Calu3 (cell line): Measurements from ENCODE around the gene C17orf50. TPM values are rescaled to one million over a fixed set of nuclear protein-coding genes. Genes with fewer than 3 reads are reported as not detected.

Source experiments
- BruUV-seq: library from RNA; stranded (reverse); fragments of 400-500 nt; replicated peaks from 2 replicates; lab custom pipeline; 2021; lab: Mats Ljungman, UMichigan
- CTCF ChIA-PET: fragments of 300-600 bp; sonication (Branson Sonifier 250); formaldehyde crosslinking; loops from one replicate; lab custom pipeline; 2022; ENCODE audit warnings: antibody characterized with exemption; lab: Charles Lee
- DNase-seq: peaks from one replicate; pipeline ENCODE4 v3.0.0; 2022
- H3K27ac Mint-ChIP-seq: one replicate; pipeline ENCODE4 v1.8.0; 2022; ENCODE audit warnings: mixed read lengths; ENCODE audit not compliant: unreplicated experiment
- H3K27me3 Mint-ChIP-seq: one replicate; pipeline ENCODE4 v1.8.0; 2022; ENCODE audit warnings: mixed read lengths; ENCODE audit not compliant: unreplicated experiment
- H3K36me3 Mint-ChIP-seq: one replicate; pipeline ENCODE4 v1.8.0; 2022; ENCODE audit warnings: mild to moderate bottlenecking, moderate library complexity, mixed read lengths; ENCODE audit not compliant: insufficient read depth, unreplicated experiment
- H3K4me1 Mint-ChIP-seq: one replicate; pipeline ENCODE4 v1.8.0; 2022; ENCODE audit warnings: mild to moderate bottlenecking, low read depth, mixed read lengths; ENCODE audit not compliant: unreplicated experiment
- H3K4me3 Mint-ChIP-seq: one replicate; pipeline ENCODE4 v1.8.0; 2022; ENCODE audit warnings: mild to moderate bottlenecking, low read depth, moderate library complexity, mixed read lengths; ENCODE audit not compliant: unreplicated experiment
- H3K9me3 Mint-ChIP-seq: one replicate; pipeline ENCODE4 v1.8.0; 2022; ENCODE audit warnings: low read depth, mixed read lengths; ENCODE audit not compliant: unreplicated experiment
- intact Hi-C: fragments of 100-400 bp; cut with micrococcal nuclease; formaldehyde crosslinking; loops from one replicate; pipeline ENCODE4 v1.10.0; 2022; ENCODE audit not compliant: unreplicated experiment
- total RNA-seq: library from RNA; stranded (reverse); gene quantifications from 2 replicates; pipeline ENCODE4 v1.2.3, GENCODE V29; 2022
- TF ChIP-seq, protein P1 (sequence below): fragments of 200-600 bp; IDR thresholded peaks from one replicate; pipeline ENCODE4 v1.8.0; 2022; ENCODE audit warnings: antibody characterized with exemption; ENCODE audit not compliant: unreplicated experiment

C17orf50 gene
- total RNA-seq, 1 experiment from 2014 or later: not detected

DNA sequence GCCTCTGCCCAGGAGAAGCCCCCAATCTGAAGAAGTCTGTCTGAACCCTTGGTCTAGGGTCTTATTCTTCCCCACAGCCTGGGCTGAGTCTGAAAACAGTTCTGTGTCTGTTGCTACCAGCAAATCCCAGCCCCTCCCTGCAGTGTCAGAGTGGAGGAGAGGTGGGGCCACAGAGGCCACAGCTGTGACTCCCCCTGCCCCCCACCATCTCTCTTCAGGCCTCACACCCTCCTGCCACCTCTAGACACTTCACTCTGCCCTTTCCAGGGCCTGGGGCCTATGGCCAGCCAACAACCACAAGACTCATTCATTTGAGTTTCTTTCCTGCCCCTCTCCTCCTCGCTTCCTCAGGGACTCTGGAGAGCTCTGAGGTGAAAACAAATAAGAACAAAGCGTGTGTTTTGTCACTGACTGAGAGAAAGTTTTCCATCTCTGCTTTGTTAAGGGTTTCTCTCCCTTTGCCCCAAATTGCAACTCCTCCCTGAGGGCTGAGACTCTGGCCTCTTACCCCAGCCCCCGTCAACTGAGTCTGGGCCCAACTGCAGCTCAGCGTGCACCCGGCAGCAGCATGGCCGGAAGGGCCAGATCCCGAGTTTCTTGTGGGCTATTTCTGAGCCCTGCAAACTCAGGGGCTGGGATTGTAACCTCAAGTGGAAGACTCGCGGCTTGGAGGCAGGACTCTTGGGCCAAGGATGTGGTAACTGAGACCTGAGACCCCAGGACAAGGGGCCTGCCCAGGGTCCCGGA is 13.2 kb downstream of the C17orf50 start:
- CTCF ChIA-PET: no interaction called here
- no TSS peak for BruUV-seq
- TF ChIP-seq, protein P1, sequence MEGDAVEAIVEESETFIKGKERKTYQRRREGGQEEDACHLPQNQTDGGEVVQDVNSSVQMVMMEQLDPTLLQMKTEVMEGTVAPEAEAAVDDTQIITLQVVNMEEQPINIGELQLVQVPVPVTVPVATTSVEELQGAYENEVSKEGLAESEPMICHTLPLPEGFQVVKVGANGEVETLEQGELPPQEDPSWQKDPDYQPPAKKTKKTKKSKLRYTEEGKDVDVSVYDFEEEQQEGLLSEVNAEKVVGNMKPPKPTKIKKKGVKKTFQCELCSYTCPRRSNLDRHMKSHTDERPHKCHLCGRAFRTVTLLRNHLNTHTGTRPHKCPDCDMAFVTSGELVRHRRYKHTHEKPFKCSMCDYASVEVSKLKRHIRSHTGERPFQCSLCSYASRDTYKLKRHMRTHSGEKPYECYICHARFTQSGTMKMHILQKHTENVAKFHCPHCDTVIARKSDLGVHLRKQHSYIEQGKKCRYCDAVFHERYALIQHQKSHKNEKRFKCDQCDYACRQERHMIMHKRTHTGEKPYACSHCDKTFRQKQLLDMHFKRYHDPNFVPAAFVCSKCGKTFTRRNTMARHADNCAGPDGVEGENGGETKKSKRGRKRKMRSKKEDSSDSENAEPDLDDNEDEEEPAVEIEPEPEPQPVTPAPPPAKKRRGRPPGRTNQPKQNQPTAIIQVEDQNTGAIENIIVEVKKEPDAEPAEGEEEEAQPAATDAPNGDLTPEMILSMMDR: no peak
- Mint-ChIP-seq H3K27me3 (peaks cover 48% of the 10 kb centered on the region), H3K9me3 (no peaks in the 10 kb centered on the region), H3K4me3 (no peak overlapping the region), H3K36me3 (no peaks in the 10 kb centered on the region), H3K4me1 (no peaks in the 10 kb centered on the region), H3K27ac (no peak overlapping the region)
- no peak for DNase-seq
- intact Hi-C loops: no loop called here

DNA sequence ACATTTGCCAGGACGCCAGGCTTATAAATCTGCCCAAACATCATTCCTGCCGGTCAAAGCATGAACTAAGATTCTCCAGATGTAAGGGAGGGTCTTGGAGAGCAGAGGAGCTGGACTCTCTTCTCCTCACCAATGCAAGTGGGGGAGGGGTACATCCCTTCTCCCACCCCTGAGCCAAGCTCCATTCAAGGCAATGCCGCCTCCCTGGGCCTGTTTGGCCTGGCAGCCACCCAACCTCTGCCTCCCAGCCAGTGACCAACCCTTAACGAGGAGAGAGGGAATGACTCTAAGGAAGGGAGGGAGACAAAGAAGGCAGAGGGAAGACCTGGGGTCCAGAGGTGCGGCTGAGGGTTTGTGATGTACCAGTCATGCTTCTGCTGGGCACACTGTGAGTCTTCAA is 13.8 kb downstream of the C17orf50 start:
- Mint-ChIP-seq H3K9me3 (no peaks in the 10 kb centered on the region), H3K4me3 (no peak overlapping the region), H3K27me3 (peaks cover 41% of the 10 kb centered on the region), H3K4me1 (no peaks in the 10 kb centered on the region), H3K36me3 (no peaks in the 10 kb centered on the region), H3K27ac (no peak overlapping the region)
- TF ChIP-seq, protein P1: no peak
- BruUV-seq: no TSS peak
- CTCF ChIA-PET: no interaction called here
- intact Hi-C loops: no loop called here
- DNase-seq: no peak

DNA sequence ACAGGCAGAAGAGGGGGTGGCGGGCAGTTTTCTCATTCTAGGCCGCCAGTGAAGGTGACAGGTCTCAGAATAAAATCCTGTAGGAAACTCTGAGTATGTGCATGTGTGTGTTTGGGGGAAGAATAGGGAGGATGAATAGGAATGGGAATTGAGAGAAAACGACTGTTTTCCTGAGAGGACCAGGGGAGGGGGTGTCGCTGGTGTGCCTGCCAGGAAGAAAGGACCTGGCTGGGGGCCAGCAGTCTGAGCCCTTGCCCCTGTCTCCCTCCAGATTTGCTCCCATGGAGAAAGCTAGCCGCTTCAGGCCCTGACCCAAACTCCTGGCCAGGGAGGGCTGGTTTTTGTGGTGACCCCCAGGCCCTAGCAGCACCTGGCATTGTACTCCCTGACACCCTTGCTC is 14.4 kb downstream of the C17orf50 start:
- TF ChIP-seq, protein P1: no peak
- Mint-ChIP-seq H3K4me1 (no peaks in the 10 kb centered on the region), H3K4me3 (no peak overlapping the region), H3K27ac (no peak overlapping the region), H3K9me3 (no peaks in the 10 kb centered on the region), H3K36me3 (no peaks in the 10 kb centered on the region), H3K27me3 (peaks cover 36% of the 10 kb centered on the region)
- BruUV-seq: no TSS peak
- CTCF ChIA-PET: no interaction called here
- intact Hi-C loops: no loop called here
- no peak for DNase-seq

DNA sequence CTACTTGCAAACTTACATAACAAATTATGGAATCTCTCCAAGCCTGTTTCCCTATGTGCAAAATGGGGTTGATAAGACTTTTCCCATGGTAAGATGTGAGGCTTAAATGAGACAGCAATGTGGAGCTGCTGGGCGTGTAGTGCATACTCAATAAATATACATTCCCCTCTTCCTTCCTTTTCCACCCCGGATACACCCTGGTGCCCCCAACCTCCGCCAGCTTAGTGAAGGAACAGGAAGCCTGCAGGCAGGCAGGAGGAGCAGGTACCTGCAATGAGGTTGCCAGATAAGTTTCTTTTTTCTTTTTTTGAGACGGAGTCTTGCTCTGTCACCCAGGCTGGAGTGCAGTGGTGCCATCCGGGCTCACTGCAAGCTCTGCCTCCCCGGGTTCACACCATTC is 14.9 kb downstream of the C17orf50 start:
- no peak overlapping the region for H3K4me3 Mint-ChIP-seq
- H3K9me3 Mint-ChIP-seq: no peaks in the 10 kb centered on the region
- H3K4me1 Mint-ChIP-seq: no peaks in the 10 kb centered on the region
- H3K36me3 Mint-ChIP-seq: no peaks in the 10 kb centered on the region
- CTCF ChIA-PET: interaction anchor here (0.6 kb wide), 1 partner anchor 69 kb away, joined by 3 read pairs; no protein-coding TSS in a partner anchor
- H3K27me3 Mint-ChIP-seq: peaks cover 33% of the 10 kb centered on the region
- no TSS peak for BruUV-seq
- no peak overlapping the region for H3K27ac Mint-ChIP-seq
- intact Hi-C loops: no loop called here
- DNase-seq: no peak
- TF ChIP-seq, protein P1: no peak
